ENCODE results near the gene STRAP.

DNA sequence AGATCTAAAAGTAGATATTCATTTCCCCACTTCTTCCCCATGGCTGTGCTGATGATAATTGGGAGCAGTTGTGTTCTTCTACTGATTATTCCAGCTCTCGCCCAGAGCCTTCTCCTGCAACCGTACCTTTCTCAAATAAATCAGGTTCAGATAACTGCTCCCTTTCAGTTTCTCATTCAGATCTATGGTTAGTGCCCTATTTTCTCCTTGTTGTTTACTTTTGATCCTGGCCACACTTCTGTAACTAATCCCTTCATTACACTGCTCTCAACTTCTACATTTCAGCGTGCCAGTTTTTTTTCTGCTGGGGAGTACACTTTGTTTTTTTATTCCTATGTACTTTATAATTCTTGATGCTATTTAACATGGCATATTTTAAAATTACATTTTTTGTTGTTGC lies 2.8 kb upstream of the STRAP start:
- TF ChIP-seq, protein P1, sequence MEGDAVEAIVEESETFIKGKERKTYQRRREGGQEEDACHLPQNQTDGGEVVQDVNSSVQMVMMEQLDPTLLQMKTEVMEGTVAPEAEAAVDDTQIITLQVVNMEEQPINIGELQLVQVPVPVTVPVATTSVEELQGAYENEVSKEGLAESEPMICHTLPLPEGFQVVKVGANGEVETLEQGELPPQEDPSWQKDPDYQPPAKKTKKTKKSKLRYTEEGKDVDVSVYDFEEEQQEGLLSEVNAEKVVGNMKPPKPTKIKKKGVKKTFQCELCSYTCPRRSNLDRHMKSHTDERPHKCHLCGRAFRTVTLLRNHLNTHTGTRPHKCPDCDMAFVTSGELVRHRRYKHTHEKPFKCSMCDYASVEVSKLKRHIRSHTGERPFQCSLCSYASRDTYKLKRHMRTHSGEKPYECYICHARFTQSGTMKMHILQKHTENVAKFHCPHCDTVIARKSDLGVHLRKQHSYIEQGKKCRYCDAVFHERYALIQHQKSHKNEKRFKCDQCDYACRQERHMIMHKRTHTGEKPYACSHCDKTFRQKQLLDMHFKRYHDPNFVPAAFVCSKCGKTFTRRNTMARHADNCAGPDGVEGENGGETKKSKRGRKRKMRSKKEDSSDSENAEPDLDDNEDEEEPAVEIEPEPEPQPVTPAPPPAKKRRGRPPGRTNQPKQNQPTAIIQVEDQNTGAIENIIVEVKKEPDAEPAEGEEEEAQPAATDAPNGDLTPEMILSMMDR (IDR thresholded peaks at IDR 0.05), result no peak
- TF ChIP-seq POLR2A (IDR thresholded peaks at IDR 0.05), result no peak

Measured in tibial nerve (tissue), 3 donors.